Activated CD8-positive, alpha-beta memory T cell treated with anti-CD3 and anti-CD28 coated beads for 4 hours (primary cell): ENCODE measurements around the gene LRRC8E.

Experiments
- DNase-seq, 2 donors: peaks; one replicate each; pipeline ENCODE4 v3.0.0-alpha.2; 2020; ENCODE audit warnings: low read depth in 2 of 2

The LRRC8E gene

GRCh38 chr19:7888145-7888825, at the start of gene LRRC8E:
LRRC8E (plus strand) TSS chr19:7888510; CDS start chr19:7895604, 7,094 bp downstream.
- no peak for DNase-seq

GRCh38 chr19:7839476-7839875, 48.8 kb upstream of the LRRC8E start:
- no peak for DNase-seq

- DNase-seq: no peak
Observed at GRCh38 chr19:7840629-7841028, 47.7 kb upstream of the LRRC8E start.

- no peak for DNase-seq
Observed at GRCh38 chr19:7841751-7842660, 46.3 kb upstream of the LRRC8E start.

GRCh38 chr19:7842661-7843294, 45.5 kb upstream of the LRRC8E start:
- no peak for DNase-seq

GRCh38 chr19:7843521-7843920, 44.8 kb upstream of the LRRC8E start:
- DNase-seq: no peak

GRCh38 chr19:7844405-7844804, 43.9 kb upstream of the LRRC8E start:
- DNase-seq: no peak

- DNase-seq: no peak
Observed at GRCh38 chr19:7844951-7845350, 43.4 kb upstream of the LRRC8E start.

GRCh38 chr19:7845390-7846154, 42.7 kb upstream of the LRRC8E start:
- DNase-seq: no peak

- DNase-seq: no peak
Observed at GRCh38 chr19:7846155-7846646, 42.1 kb upstream of the LRRC8E start.

GRCh38 chr19:7847664-7848063, 40.6 kb upstream of the LRRC8E start:
- DNase-seq: no peak

- DNase-seq: no peak
Observed at GRCh38 chr19:7848779-7849457, 39.4 kb upstream of the LRRC8E start.

GRCh38 chr19:7849631-7849999, 38.7 kb upstream of the LRRC8E start:
- DNase-seq: no peak

GRCh38 chr19:7850000-7850813, 38.1 kb upstream of the LRRC8E start:
- no peak for DNase-seq

GRCh38 chr19:7850945-7851622, 37.2 kb upstream of the LRRC8E start:
- no peak for DNase-seq

GRCh38 chr19:7851623-7852500, 36.4 kb upstream of the LRRC8E start:
- no peak for DNase-seq

- peak in 1 of 2 donors; percentile 40 for DNase-seq
Observed at GRCh38 chr19:7852851-7853769, 35.2 kb upstream of the LRRC8E start.

GRCh38 chr19:7853770-7854128, 34.6 kb upstream of the LRRC8E start:
- no peak for DNase-seq
